Measurements from ENCODE around the gene ARHGDIA. TPM values are rescaled to one million over a fixed set of nuclear protein-coding genes. Genes with fewer than 3 reads are reported as not detected.

Gene ARHGDIA
- polyA plus RNA-seq, 1 donor = 203 TPM

DNA sequence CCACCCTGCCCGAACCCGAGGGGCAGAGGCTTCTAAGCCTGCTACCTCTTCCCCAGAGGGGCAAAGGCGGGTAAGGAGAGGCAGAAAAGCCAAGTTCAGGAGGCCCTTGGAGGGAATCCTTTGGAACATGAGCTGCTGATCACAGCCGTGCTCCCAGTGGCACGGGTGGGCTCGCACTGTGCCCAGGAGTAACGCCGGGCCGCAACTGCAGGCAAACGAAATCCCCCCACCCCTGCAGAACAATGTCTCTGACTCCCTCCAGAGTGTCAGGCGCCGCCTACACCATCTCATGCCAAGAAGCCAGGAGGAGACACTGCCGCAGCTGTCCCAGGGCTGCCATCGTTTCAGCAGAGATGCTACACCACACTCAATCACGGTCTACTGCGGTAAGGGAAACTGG, 19.7 kb downstream of the ARHGDIA start:
- no peaks in the 10 kb centered on the region for H3K27me3 ChIP-seq (ENCODE audit: control insufficient read depth, insufficient read depth, low read length)
- no peak overlapping the region for H3K27ac ChIP-seq (ENCODE audit: low read length)
- no CpG with 5 or more reads among the region's 16 CpGs for WGBS (ENCODE audit: insufficient coverage, low lambda C conversion rate)
- no peaks in the 10 kb centered on the region for H3K4me1 ChIP-seq (ENCODE audit: control insufficient read depth, insufficient read depth, low read length)
- H3K36me3 ChIP-seq (ENCODE audit: control insufficient read depth, insufficient read depth, low read length) = peaks cover 78% of the 10 kb centered on the region
- H3K4me3 ChIP-seq (ENCODE audit: low read length) = no peak overlapping the region
- no peak for DNase-seq
- peaks cover 1% of the 10 kb centered on the region for H3K9me3 ChIP-seq (ENCODE audit: control insufficient read depth, low read depth, low read length)

GRCh38 chr17:81849457-81849856, 21.7 kb downstream of the ARHGDIA start:
- peaks cover 80% of the 10 kb centered on the region for H3K36me3 ChIP-seq (ENCODE audit: control insufficient read depth, insufficient read depth, low read length)
- H3K9me3 ChIP-seq (ENCODE audit: control insufficient read depth, low read depth, low read length) = peaks cover 3% of the 10 kb centered on the region
- no peaks in the 10 kb centered on the region for H3K4me1 ChIP-seq (ENCODE audit: control insufficient read depth, insufficient read depth, low read length)
- no peak for DNase-seq
- WGBS (ENCODE audit: insufficient coverage, low lambda C conversion rate) = 100% methylated on average over 2 of the region's 12 CpGs
- no peak overlapping the region for H3K27ac ChIP-seq (ENCODE audit: low read length)
- H3K4me3 ChIP-seq (ENCODE audit: low read length) = no peak overlapping the region
- no peaks in the 10 kb centered on the region for H3K27me3 ChIP-seq (ENCODE audit: control insufficient read depth, insufficient read depth, low read length)

- Histone ChIP-seq H3K4me3 (ENCODE audit: low read length) (no peak overlapping the region), H3K4me1 (ENCODE audit: control insufficient read depth, insufficient read depth, low read length) (no peaks in the 10 kb centered on the region), H3K27me3 (ENCODE audit: control insufficient read depth, insufficient read depth, low read length) (no peaks in the 10 kb centered on the region), H3K36me3 (ENCODE audit: control insufficient read depth, insufficient read depth, low read length) (peaks cover 77% of the 10 kb centered on the region), H3K27ac (ENCODE audit: low read length) (no peak overlapping the region), H3K9me3 (ENCODE audit: control insufficient read depth, low read depth, low read length) (peaks cover 11% of the 10 kb centered on the region)
- 100% methylated on average over 1 of the region's 24 CpGs for WGBS (ENCODE audit: insufficient coverage, low lambda C conversion rate)
- DNase-seq = no peak
These were observed 24.1 kb downstream of the ARHGDIA start for GRCh38 chr17:81846743-81847689.

GRCh38 chr17:81845881-81846742, 25.0 kb downstream of the ARHGDIA start:
- peaks cover 68% of the 10 kb centered on the region for H3K36me3 ChIP-seq (ENCODE audit: control insufficient read depth, insufficient read depth, low read length)
- H3K4me3 ChIP-seq (ENCODE audit: low read length) = no peak overlapping the region
- no peaks in the 10 kb centered on the region for H3K4me1 ChIP-seq (ENCODE audit: control insufficient read depth, insufficient read depth, low read length)
- no peaks in the 10 kb centered on the region for H3K27me3 ChIP-seq (ENCODE audit: control insufficient read depth, insufficient read depth, low read length)
- no peak for DNase-seq
- H3K27ac ChIP-seq (ENCODE audit: low read length) = no peak overlapping the region
- peaks cover 11% of the 10 kb centered on the region for H3K9me3 ChIP-seq (ENCODE audit: control insufficient read depth, low read depth, low read length)
- WGBS (ENCODE audit: insufficient coverage, low lambda C conversion rate) = no CpG with 5 or more reads among the region's 38 CpGs

DNA sequence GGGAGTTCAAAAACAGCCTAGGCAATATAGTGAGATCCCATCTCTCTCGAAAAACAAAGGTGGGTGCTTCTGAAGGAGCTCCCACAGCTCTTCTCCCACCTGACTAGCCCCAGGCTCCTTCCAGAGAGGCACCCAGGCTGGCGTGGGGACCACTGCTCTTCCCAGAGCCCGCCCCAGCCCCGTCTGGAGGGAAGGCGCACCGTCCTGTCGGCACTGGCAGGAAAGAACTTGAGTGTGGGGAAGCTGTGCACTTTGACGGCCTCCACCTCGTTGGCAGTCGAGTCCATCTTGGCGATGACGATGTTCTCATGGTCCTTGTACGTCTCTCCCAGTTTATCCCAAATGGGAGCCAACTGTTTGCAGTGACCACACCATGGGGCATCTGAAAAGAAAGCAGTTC, 25.8 kb downstream of the ARHGDIA start:
- Histone ChIP-seq H3K9me3 (ENCODE audit: control insufficient read depth, low read depth, low read length) (peaks cover 11% of the 10 kb centered on the region), H3K4me1 (ENCODE audit: control insufficient read depth, insufficient read depth, low read length) (no peaks in the 10 kb centered on the region), H3K4me3 (ENCODE audit: low read length) (no peak overlapping the region), H3K27me3 (ENCODE audit: control insufficient read depth, insufficient read depth, low read length) (no peaks in the 10 kb centered on the region), H3K36me3 (ENCODE audit: control insufficient read depth, insufficient read depth, low read length) (peaks cover 66% of the 10 kb centered on the region), H3K27ac (ENCODE audit: low read length) (no peak overlapping the region)
- no CpG with 5 or more reads among the region's 13 CpGs for WGBS (ENCODE audit: insufficient coverage, low lambda C conversion rate)
- DNase-seq = no peak

GRCh38 chr17:81844887-81845286, 26.2 kb downstream of the ARHGDIA start:
- no CpG with 5 or more reads among the region's 13 CpGs for WGBS (ENCODE audit: insufficient coverage, low lambda C conversion rate)
- H3K36me3 ChIP-seq (ENCODE audit: control insufficient read depth, insufficient read depth, low read length) = peaks cover 61% of the 10 kb centered on the region
- H3K27me3 ChIP-seq (ENCODE audit: control insufficient read depth, insufficient read depth, low read length) = no peaks in the 10 kb centered on the region
- no peak overlapping the region for H3K4me3 ChIP-seq (ENCODE audit: low read length)
- peaks cover 11% of the 10 kb centered on the region for H3K9me3 ChIP-seq (ENCODE audit: control insufficient read depth, low read depth, low read length)
- no peak for DNase-seq
- no peaks in the 10 kb centered on the region for H3K4me1 ChIP-seq (ENCODE audit: control insufficient read depth, insufficient read depth, low read length)
- H3K27ac ChIP-seq (ENCODE audit: low read length) = no peak overlapping the region

- Histone ChIP-seq H3K4me3 (ENCODE audit: low read length) (no peak overlapping the region), H3K27ac (ENCODE audit: low read length) (no peak overlapping the region), H3K27me3 (ENCODE audit: control insufficient read depth, insufficient read depth, low read length) (no peaks in the 10 kb centered on the region), H3K4me1 (ENCODE audit: control insufficient read depth, insufficient read depth, low read length) (no peaks in the 10 kb centered on the region), H3K9me3 (ENCODE audit: control insufficient read depth, low read depth, low read length) (peaks cover 11% of the 10 kb centered on the region), H3K36me3 (ENCODE audit: control insufficient read depth, insufficient read depth, low read length) (peaks cover 57% of the 10 kb centered on the region)
- WGBS (ENCODE audit: insufficient coverage, low lambda C conversion rate) = no CpG with 5 or more reads among the region's 14 CpGs
- no peak for DNase-seq
These were observed 26.7 kb downstream of the ARHGDIA start for GRCh38 chr17:81844327-81844851.

- H3K4me3 ChIP-seq (ENCODE audit: low read length) = no peak overlapping the region
- no peaks in the 10 kb centered on the region for H3K27me3 ChIP-seq (ENCODE audit: control insufficient read depth, insufficient read depth, low read length)
- H3K9me3 ChIP-seq (ENCODE audit: control insufficient read depth, low read depth, low read length) = peaks cover 11% of the 10 kb centered on the region
- no CpG with 5 or more reads among the region's 30 CpGs for WGBS (ENCODE audit: insufficient coverage, low lambda C conversion rate)
- no peak overlapping the region for H3K27ac ChIP-seq (ENCODE audit: low read length)
- peaks cover 56% of the 10 kb centered on the region for H3K36me3 ChIP-seq (ENCODE audit: control insufficient read depth, insufficient read depth, low read length)
- H3K4me1 ChIP-seq (ENCODE audit: control insufficient read depth, insufficient read depth, low read length) = no peaks in the 10 kb centered on the region
- no peak for DNase-seq
These were observed 27.3 kb downstream of the ARHGDIA start for GRCh38 chr17:81843713-81844326.

- Histone ChIP-seq H3K27ac (ENCODE audit: low read length) (no peak overlapping the region), H3K4me3 (ENCODE audit: low read length) (no peak overlapping the region), H3K9me3 (ENCODE audit: control insufficient read depth, low read depth, low read length) (peaks cover 11% of the 10 kb centered on the region), H3K4me1 (ENCODE audit: control insufficient read depth, insufficient read depth, low read length) (no peaks in the 10 kb centered on the region), H3K27me3 (ENCODE audit: control insufficient read depth, insufficient read depth, low read length) (no peaks in the 10 kb centered on the region), H3K36me3 (ENCODE audit: control insufficient read depth, insufficient read depth, low read length) (peaks cover 52% of the 10 kb centered on the region)
- WGBS (ENCODE audit: insufficient coverage, low lambda C conversion rate) = no CpG with 5 or more reads among the region's 21 CpGs
- no peak for DNase-seq
These were observed 28.2 kb downstream of the ARHGDIA start for GRCh38 chr17:81842725-81843504.

Data from large intestine (tissue), 3 donors.